Ovary (tissue), 3 donors: ENCODE measurements around the gene MAP6.

ENCODE experiments used
- EP300 ChIP-seq: sonication (generic); formaldehyde crosslinking; IDR thresholded peaks from one replicate; pipeline ENCODE4 v1.6.1; 2017; ENCODE audit warnings: antibody characterized with exemption
- POLR2A ChIP-seq: fragments of 450-650 bp; IDR thresholded peaks from one replicate; pipeline ENCODE4 v1.6.1; 2017; ENCODE audit warnings: antibody characterized with exemption, mild to moderate bottlenecking, moderate library complexity
- TF ChIP-seq, protein P1 (sequence below), 3 donors: fragments of 450-650 bp in 2 of 3; fragments of 200-600 bp in 1 of 3; IDR thresholded peaks; one replicate each; pipeline versions ENCODE4 v1.5.1 to v1.8.0; 2016 to 2022; ENCODE audit warnings: antibody characterized with exemption in 3 of 3, mild to moderate bottlenecking in 1 of 3
- donor health status: DM: no; HTN: no; CAD: no.

- TF ChIP-seq, protein P1, sequence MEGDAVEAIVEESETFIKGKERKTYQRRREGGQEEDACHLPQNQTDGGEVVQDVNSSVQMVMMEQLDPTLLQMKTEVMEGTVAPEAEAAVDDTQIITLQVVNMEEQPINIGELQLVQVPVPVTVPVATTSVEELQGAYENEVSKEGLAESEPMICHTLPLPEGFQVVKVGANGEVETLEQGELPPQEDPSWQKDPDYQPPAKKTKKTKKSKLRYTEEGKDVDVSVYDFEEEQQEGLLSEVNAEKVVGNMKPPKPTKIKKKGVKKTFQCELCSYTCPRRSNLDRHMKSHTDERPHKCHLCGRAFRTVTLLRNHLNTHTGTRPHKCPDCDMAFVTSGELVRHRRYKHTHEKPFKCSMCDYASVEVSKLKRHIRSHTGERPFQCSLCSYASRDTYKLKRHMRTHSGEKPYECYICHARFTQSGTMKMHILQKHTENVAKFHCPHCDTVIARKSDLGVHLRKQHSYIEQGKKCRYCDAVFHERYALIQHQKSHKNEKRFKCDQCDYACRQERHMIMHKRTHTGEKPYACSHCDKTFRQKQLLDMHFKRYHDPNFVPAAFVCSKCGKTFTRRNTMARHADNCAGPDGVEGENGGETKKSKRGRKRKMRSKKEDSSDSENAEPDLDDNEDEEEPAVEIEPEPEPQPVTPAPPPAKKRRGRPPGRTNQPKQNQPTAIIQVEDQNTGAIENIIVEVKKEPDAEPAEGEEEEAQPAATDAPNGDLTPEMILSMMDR (IDR thresholded peaks at IDR 0.05) = no peak
- TF ChIP-seq POLR2A = no peak
- TF ChIP-seq EP300 = no peak
Measured at GRCh38 chr11:75592715-75593114, 76.1 kb downstream of the MAP6 start.
